IPS-18c (cell line): ENCODE data around the gene TTC28.

Experiments used
- H3K4me3 ChIP-seq: 2 replicates; pipeline ENCODE4 v1.7.0; 2013; ENCODE audit warnings: low read depth, mild to moderate bottlenecking, low read length, moderate library complexity; ENCODE audit not compliant: insufficient read depth
- H3K9me3 ChIP-seq: one replicate; pipeline ENCODE4 v1.6.1; 2013; ENCODE audit warnings: mild to moderate bottlenecking, low read length, moderate library complexity; ENCODE audit not compliant: control insufficient read depth, insufficient read depth

The TTC28 gene

GRCh38 chr22:28025866-28026575, 653.6 kb downstream of the TTC28 start:
- no peak overlapping the region for H3K4me3 ChIP-seq
- H3K9me3 ChIP-seq: no peaks in the 10 kb centered on the region

GRCh38 chr22:28025333-28025732, 654.3 kb downstream of the TTC28 start:
- no peak overlapping the region for H3K4me3 ChIP-seq
- no peaks in the 10 kb centered on the region for H3K9me3 ChIP-seq

GRCh38 chr22:28024422-28024888, 655.2 kb downstream of the TTC28 start:
- Histone ChIP-seq H3K4me3 (no peak overlapping the region), H3K9me3 (no peaks in the 10 kb centered on the region)

- Histone ChIP-seq H3K9me3 (no peaks in the 10 kb centered on the region), H3K4me3 (no peak overlapping the region)
These were observed 655.9 kb downstream of the TTC28 start for GRCh38 chr22:28023774-28024173.

- Histone ChIP-seq H3K4me3 (no peak overlapping the region), H3K9me3 (no peaks in the 10 kb centered on the region)
These were observed 656.6 kb downstream of the TTC28 start for GRCh38 chr22:28023036-28023435.

GRCh38 chr22:28021998-28022660, 657.5 kb downstream of the TTC28 start:
- no peaks in the 10 kb centered on the region for H3K9me3 ChIP-seq
- H3K4me3 ChIP-seq: no peak overlapping the region

- Histone ChIP-seq H3K9me3 (no peaks in the 10 kb centered on the region), H3K4me3 (no peak overlapping the region)
These were observed 658.3 kb downstream of the TTC28 start for GRCh38 chr22:28021116-28021997.

GRCh38 chr22:28019881-28020861, 659.5 kb downstream of the TTC28 start:
- no peak overlapping the region for H3K4me3 ChIP-seq
- no peaks in the 10 kb centered on the region for H3K9me3 ChIP-seq

- Histone ChIP-seq H3K9me3 (no peaks in the 10 kb centered on the region), H3K4me3 (no peak overlapping the region)
These were observed 660.3 kb downstream of the TTC28 start for GRCh38 chr22:28019360-28019759.

- Histone ChIP-seq H3K9me3 (no peaks in the 10 kb centered on the region), H3K4me3 (no peak overlapping the region)
These were observed 661.1 kb downstream of the TTC28 start for GRCh38 chr22:28018461-28018927.

GRCh38 chr22:28017859-28018258, 661.8 kb downstream of the TTC28 start:
- Histone ChIP-seq H3K9me3 (no peaks in the 10 kb centered on the region), H3K4me3 (no peak overlapping the region)

- no peaks in the 10 kb centered on the region for H3K9me3 ChIP-seq
- no peak overlapping the region for H3K4me3 ChIP-seq
These were observed 662.2 kb downstream of the TTC28 start for GRCh38 chr22:28017558-28017820.

- Histone ChIP-seq H3K9me3 (no peaks in the 10 kb centered on the region), H3K4me3 (no peak overlapping the region)
These were observed 662.7 kb downstream of the TTC28 start for GRCh38 chr22:28016781-28017557.

GRCh38 chr22:28015676-28016601, 663.7 kb downstream of the TTC28 start:
- no peak overlapping the region for H3K4me3 ChIP-seq

GRCh38 chr22:28015046-28015425, 664.6 kb downstream of the TTC28 start:
- H3K4me3 ChIP-seq: no peak overlapping the region
- H3K9me3 ChIP-seq: no peaks in the 10 kb centered on the region

More at GRCh38 chr22:28015676-28016601, 663.7 kb downstream of the TTC28 start:
- no peaks in the 10 kb centered on the region for H3K9me3 ChIP-seq
